GM19035 (cell line): Measurements from ENCODE around the gene SLC25A48.
"Not testable (repeated sequence)": the region's sequence is repeated elsewhere in the genome, so short reads cannot be mapped to it uniquely, and the experiment has no call there.

Experiments used
- ATAC-seq: cut with Tn5 transposase; IDR thresholded peaks from one replicate; pipeline ENCODE4 v1.9.1; 2021; ENCODE audit not compliant: unreplicated experiment

Gene SLC25A48

DNA sequence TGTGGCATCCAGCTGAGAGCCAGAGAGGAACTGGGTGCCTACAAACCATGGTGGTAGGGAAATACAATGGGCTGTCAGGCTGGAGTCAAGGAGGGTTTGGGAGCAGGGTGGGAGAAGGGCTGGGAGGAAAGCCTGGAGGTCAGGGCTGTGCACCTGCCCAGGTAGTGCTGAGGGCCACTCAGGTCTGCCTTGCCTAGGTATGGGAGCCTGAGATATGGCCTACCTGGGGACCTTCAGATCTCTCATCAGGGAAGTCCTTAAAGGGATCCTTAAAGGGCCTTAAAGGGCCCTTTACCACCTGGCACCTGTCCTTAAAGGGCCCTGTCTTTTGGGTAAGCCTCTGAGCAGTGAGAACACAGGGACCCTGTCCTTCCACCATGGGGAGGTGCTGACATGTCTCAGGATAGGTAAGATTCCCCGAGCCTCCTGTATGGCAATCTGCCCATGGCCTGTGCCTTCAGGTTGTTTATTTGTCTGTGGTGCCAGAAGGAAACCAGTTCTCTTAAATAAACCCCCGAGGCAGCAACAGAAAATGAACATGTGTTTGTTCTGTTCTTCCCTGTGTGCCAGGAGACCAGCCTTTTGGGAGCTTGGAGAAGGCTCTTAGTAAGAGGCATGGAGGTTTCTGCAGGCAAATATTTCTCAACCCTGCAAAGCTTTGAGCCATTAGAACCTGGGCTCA lies 23.3 kb downstream of the SLC25A48 start:
- no peak for ATAC-seq

DNA sequence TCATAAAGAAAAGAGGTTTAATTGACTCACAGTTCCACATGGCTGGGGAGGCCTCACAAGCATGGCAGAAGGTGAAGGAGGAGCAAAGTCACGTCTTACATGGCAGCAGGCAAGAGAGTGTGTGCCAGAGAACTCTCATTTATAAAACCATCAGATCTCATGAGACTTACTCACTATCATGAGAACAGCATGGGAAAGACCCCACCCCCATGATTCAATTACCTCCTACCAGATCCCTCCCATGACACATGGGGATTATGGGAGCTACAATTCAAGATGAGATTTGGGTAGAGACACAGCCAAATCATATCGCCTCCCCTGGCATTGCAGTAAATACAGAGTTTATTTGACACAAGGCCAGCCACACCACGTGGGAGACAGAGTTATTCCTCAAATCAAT lies 24.7 kb downstream of the SLC25A48 start:
- ATAC-seq = not testable (repeated sequence)

DNA sequence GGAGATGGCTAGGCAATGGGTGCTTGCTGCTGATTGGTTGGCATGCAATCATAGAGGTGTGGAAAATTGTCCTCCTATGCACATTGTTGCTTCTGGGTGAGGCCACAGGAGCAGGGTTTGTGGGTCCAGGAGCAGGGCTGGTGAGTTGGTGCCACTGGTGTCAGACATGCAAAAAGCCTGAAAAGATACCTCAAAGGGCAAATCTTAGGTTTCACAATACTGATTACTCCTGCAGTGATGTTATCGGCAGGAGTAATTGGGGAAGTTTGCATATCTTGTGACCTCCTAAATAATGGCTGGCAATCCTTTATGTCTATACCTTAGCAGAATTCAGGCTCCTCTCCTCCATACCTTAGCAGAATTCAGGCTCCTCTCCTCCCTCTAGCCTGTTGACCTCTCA lies 25.2 kb downstream of the SLC25A48 start:
- ATAC-seq = no peak

DNA sequence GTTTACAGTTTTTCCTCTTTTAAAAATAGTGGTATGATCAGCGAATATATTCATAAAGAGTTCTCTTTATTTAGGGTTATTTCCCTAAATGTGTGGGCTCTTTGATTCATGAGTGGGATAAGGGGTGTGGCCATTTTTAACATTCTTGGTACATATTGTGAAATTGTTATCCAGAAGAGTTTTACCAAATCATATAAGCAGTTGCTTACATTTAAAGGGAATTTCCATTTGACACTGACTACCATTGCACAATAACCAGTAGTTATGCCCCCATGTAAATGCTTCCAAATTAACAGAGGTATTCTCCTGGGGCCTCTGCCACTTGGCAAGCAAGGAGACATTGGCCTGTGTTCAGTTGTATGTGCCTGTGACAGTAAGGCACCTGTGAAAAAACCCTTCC lies 27.2 kb downstream of the SLC25A48 start:
- ATAC-seq = no peak

DNA sequence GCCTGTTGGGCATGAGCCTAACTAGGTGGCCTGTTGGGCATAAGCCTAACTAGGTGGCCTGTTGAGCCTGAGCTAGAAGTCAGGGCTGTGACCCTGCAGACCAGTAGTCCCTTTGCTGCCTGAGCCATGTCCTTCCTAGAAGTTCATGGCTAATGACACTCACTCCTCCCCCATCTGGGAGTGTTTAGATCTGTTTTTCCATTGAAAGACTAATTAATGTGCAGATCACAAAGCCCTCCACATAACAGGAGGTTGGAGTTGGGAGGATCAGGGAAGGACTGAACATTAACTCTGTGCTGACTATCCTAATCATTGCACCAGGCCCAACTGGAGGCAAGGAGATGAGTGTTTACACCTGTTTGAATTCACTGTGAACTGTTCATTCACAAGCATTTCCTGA lies 27.6 kb downstream of the SLC25A48 start:
- ATAC-seq = no peak

DNA sequence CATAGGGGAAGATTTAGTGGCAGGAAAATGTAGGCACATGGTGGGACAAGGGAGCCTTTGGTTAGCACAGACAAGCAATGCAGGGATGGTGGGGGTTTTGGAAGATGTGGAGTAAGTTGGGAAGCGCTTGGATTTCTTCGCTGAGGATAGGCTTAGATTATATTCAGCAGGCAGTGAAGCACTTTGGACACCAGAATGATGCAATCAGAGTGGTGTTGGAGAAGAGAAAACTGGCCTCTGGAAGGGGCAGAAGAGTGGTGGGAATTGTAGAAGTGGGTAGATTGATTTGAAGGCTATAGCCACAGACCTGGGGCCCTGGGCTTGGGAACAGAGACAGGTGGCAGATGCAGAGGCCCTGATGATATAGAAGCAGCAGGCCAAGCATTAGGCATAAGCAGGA lies 28.3 kb downstream of the SLC25A48 start:
- ATAC-seq = no peak

DNA sequence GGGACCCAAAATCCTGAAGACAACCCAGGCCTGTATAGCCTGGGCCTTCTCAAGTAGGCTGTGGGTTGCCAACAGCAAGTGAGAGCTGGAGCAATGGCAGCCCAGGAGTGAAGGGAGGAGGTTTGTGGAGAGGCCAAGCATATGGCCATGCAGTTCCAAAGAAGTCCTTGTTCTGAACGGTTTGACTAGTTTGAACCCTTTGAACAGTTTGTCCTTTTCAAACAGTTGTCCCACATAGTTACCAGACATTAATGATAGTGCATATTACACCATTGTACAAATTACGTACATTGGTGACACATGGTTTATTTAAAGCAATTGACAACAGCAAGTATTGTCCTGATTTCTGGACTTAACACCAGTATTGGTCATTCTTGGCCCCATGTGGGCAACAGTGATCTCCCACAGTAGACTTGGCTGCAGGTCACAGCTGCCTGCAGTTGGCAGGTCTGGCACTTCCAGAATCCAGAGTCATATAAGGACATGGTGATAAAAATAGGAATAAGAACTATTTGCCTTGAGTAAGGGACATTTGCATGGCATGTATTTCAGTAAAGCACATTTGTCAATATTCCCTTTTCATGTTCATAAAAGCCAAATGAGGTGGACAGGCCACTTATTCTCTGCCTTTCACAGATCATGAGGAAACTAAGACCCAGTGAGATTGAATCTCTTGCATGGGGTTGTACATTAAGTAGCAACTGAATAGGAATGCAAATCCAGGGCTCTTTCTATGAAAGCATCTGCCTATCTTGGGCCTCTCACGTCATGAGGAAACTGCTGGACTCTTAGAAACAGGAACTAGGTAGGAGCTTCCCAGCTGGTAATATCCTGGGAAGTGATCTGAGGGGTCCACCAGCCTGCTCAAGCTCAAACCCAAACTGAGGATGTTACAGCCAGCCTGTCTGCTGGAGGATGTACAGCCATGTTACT lies 30.3 kb downstream of the SLC25A48 start:
- no peak for ATAC-seq

DNA sequence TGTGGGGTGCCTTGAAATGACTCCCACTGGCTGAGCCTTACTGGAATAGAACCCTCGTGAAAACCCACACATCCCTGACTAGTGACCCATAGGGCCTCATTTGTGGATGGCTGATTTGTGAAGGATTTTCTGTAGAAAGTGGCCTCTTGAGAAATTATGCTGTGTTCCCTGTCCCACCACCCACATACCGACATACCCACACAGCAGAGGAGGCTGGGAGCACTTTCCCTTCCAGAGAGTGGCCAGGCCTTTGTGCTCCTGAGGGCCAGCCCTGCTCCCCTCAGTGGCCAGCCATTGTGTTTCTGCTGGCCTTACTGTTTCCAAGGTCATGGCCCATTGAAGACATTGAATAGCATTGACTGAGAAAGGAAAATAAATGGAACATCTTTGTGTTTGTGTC lies 31.6 kb downstream of the SLC25A48 start:
- no peak for ATAC-seq

DNA sequence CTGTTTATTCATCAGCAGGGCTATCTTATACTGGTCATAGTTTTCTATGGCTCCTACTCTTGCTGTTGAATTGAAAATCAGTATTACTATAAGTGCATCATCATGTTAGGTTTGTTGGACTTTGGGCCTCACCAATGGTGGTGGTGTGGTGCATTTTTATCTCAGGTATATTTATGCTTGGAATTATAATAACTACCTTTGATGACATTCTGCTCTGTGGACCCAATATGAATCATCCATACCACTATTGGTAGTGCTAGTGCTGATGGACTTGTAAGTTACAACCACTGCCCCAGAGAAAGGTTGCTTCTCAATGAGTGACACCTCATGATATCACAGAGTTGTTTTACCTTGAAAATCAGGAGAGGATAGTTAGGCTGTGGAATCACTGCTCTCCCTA lies 33.1 kb downstream of the SLC25A48 start:
- ATAC-seq = no peak

DNA sequence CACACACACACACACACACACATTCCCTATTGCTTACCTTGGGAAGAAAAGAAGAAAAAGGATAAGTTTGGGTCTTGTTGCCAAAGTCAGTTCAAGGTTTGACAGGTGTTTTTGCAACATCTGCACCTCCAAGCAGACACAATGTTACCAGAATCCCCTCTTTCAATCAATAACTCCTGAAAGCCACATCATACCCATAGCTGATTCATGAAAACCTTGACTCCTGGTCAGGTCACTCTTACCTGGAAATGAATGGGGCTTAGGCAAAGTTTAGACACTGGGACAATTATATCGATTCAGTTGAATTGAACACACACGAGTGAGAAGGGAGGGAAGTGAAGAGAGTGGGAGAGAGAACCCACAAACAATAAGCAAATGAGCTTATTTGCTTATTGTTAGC lies 34.2 kb downstream of the SLC25A48 start:
- no peak for ATAC-seq

DNA sequence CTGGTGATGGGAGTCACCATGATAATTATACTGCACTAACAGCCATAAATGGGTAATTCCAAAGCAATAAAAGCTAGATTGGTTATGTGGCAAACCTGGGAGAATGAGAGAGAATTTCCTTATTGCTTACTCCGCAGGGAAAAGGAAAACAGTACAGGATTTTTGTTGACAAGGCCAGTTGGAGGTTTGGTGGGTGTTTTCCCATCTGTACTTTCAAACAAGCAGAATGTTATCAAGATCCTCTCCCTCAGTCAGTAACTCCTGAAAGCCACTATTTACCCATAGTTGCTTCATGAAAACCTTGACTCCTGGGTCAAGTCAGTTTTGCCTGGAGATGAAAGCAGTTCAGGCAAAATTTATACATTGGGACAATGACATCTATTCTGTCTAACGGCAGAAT lies 34.8 kb downstream of the SLC25A48 start:
- ATAC-seq = no peak

DNA sequence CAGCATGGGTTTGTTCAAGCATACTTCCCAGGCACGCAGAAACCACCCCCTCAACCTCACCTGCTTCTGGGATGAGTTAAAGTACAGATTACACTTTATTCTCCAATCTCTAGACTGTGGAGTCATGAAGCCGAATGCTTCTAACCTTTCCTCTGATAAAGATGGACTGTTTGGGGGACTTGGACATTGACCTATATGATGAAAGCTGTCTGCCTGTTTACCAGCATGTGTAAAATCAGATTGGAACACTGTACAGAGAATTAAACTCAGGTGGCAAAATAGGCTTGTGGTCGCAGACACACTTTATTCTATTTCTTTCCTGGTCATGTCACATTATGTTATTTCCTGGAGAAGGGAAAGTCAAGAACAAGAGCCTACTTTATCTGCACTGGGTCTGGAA lies 35.5 kb downstream of the SLC25A48 start:
- ATAC-seq = no peak

DNA sequence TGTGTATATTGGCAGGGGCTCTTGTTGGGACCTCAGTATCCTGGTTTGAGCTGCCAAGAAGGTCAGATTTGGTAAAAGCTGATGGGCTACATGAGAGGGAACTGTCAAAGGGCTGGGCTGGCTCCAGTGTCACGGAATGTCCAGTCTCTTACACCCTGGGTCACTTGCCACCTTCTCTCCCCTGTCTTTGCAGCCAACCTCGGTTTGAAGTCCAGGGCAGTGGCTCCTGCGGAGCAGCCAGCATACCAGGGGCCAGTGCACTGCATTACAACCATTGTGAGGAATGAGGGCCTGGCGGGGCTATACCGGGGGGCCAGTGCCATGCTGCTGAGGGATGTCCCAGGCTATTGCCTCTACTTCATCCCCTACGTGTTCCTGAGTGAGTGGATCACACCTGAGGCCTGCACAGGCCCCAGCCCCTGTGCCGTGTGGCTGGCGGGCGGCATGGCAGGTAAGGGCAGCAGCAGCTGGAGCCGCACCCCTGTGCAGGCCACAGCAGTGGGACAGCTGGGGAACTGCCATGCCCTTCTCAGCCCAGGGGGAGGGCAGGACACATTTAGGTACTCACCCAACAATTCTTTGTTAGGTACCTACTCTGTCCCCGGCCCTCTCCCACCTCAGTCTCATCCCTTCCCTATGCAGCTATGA lies 36.9 kb downstream of the SLC25A48 start:
- ATAC-seq = no peak

DNA sequence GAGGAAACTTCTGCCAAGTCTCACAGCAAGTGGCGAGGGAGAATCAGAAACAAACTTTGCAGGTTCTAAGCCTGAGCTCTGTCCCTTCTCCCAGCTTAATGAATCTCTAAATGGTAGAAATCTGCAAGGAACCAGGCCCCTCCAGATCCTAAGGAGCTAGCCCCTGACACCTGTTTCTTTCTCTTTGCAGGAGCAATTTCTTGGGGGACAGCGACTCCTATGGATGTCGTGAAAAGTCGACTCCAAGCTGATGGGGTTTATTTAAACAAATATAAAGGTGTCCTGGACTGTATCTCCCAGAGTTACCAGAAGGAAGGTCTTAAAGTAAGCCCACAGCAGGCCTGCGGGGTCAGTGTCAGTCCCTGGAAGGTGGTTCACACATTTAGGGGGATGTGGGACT lies 39.4 kb downstream of the SLC25A48 start:
- ATAC-seq = no peak

DNA sequence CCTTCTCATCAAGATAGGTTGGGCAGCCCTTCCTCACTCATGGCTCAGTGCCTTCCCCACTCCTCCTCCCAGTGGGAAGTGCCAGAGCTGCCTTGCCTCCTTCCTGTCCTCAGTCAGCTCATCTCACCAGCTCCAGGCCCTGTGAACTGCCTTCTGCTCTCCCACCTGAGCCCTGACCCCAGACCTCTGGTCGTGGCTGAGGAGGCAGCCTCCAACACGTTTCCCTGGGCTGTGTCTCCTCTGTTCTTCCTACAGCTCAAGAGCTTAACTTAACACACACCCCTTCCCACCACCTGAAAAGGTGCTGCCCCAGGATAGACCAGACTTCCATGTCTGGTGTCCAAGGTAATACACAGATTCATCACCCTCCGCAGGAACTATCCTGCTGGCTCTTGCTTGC lies 40.0 kb downstream of the SLC25A48 start:
- no peak for ATAC-seq

DNA sequence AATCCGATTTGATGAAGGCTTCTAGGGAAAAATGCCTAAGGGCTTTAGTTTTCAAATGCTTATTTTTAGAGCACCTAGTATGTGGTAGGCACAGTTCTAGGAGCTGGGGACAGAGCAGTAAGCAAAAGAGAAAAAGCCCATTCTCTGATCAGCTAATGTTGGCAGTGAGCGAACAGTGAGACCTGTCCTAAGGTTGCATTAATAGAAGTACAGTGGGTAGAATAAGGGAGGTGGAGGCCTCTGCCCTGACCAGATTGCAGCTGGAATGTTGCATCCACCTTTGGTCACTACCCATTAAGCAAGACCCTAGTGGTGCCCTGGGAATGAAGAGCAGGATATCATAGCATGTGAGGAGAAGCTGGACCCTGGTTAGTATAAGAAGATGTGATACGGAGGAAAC lies 41.1 kb downstream of the SLC25A48 start:
- ATAC-seq = no peak

DNA sequence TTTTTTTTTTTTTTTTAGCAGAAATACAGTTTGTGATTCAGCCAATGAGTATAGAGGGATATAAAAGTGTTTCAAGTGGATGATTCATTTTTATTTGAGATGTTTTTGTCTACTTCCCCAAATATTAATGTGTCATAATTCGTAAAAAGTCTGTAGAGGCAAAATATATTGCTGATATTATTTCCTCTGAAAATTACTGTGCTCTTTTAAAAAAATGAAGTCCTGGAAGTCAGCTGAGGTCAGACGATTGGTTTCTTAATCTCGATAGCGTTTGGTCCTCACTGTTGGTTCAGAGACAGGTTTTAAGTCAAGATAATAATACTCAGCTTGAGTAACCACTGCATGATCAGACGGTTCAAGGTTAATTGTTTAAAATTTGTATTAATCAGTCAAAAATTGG lies 41.7 kb downstream of the SLC25A48 start:
- ATAC-seq = no peak

DNA sequence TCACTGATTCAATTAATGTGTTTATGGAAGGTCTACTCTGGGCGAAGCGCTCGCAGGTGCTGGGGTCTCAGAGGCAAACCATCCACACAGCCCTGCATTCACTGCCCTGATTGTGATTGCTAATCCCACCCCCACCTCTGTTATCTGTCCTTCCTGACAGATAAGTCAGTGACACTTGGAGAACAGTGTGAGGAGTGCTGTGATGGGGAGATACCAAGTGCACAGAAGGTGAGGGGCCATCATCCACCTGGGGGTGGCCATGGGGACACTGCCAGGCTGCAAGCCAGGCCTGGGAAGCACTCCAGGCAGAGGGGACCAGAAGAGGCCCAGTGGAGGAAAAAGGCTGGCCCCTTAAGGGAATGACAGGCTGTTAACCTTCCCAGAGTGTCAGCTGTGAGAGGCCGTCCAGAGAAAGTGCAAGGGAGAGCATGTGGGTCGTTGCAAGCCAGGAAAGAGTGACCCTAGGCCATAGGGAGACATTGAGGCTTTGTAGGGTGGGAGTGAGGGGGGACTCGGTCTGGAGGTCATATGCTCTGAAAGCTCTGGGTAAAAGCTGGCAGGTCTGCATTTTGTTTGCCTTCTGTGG lies 43.2 kb downstream of the SLC25A48 start:
- no peak for ATAC-seq

DNA sequence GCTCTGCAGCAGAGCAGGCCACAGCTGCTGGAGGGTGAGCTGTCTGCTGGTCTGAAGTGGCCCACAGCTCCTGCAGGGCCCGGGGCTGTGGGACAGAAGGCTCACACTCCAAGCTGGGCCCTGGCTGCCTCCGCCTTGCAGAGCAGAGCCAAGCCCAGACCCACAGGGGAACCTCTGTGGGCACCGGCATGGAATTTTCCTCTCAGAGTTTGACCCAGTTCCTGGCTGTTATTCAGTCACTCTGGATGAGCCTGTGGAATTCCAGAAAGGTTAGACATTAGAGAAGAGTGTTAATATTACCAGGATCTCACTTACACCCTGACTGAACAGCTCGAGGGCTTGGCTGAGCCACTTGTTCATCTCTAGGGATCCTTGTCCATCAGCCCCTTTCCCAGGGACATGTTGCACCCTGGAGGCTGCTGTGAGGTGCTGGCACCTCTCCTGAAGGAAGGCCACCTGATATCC lies 43.7 kb downstream of the SLC25A48 start:
- ATAC-seq = no peak

DNA sequence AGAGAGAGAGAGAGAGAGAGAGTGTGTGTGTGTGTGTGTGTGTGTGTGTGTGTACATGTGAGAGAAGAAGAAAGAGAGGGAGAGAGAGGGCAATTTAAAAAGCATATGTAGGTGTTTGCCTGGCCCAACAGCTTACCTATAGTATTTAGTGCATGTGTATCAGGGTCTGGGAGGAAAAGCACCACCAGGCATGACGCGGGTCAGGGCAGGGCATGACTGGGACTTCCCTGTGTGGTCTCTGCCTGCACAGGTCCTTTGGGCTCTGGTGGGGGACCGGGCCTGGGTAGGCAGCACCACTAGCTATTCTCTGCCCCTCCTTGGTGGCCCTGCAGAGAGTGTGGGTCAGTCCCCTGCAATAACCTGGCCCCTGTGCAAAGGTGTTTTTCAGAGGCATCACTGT lies 45.1 kb downstream of the SLC25A48 start:
- ATAC-seq = no peak

DNA sequence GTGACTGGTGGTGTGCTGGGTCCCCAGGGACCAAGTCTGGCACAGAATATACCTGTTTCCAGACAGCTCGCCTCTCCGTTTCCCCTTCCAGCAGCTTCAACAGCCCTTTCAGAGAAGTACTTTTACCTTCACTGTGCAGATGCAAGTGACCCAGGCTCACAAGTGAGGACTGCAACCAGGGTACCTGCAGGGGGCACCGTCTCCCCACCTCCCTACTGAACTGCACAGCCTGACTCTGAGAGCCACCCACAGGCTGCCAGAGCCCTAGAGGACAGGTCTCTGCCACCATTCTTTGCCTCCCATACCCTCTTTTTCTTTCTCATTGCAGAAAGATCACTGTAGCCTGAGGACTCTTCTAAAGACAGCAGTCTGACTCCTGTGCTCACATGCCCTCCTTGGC lies 45.8 kb downstream of the SLC25A48 start:
- ATAC-seq = no peak
